ENCODE results near the gene C21orf91.

- TF ChIP-seq, protein P1, sequence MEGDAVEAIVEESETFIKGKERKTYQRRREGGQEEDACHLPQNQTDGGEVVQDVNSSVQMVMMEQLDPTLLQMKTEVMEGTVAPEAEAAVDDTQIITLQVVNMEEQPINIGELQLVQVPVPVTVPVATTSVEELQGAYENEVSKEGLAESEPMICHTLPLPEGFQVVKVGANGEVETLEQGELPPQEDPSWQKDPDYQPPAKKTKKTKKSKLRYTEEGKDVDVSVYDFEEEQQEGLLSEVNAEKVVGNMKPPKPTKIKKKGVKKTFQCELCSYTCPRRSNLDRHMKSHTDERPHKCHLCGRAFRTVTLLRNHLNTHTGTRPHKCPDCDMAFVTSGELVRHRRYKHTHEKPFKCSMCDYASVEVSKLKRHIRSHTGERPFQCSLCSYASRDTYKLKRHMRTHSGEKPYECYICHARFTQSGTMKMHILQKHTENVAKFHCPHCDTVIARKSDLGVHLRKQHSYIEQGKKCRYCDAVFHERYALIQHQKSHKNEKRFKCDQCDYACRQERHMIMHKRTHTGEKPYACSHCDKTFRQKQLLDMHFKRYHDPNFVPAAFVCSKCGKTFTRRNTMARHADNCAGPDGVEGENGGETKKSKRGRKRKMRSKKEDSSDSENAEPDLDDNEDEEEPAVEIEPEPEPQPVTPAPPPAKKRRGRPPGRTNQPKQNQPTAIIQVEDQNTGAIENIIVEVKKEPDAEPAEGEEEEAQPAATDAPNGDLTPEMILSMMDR (IDR thresholded peaks at IDR 0.05; ENCODE audit: low read depth, low read length), result no peak
- TF ChIP-seq, protein P2, sequence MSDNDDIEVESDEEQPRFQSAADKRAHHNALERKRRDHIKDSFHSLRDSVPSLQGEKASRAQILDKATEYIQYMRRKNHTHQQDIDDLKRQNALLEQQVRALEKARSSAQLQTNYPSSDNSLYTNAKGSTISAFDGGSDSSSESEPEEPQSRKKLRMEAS (IDR thresholded peaks at IDR 0.05; ENCODE audit: low read depth, low read length), result no peak
- TF ChIP-seq POLR2A (IDR thresholded peaks at IDR 0.05; ENCODE audit: extremely low read depth, insufficient read length), result no peak
Observed at GRCh38 chr21:17841103-17841502, 21.9 kb upstream of the C21orf91 start.
